GM23338 (cell line): Measurements from ENCODE around the gene GPT2. TPM values are rescaled to one million over a fixed set of nuclear protein-coding genes. Genes with fewer than 3 reads are reported as not detected.
A peak's percentile ranks its signal among the peaks of the same experiment; 100 is the strongest.

Source experiments
- ATAC-seq: fragments of 200-7000 bp; cut with Tn5 transposase; 3 replicates; pipeline ENCODE4 v1.9.1; 2020
- DNase-seq: peaks from one replicate; pipeline ENCODE4 v3.0.0-alpha.2; 2015; ENCODE audit warnings: low spot score
- H2AFZ ChIP-seq: fragments of 200-600 bp; sonication (generic); 2 replicates; pipeline ENCODE4 v1.8.0; 2016; ENCODE audit warnings: antibody characterized with exemption, mild to moderate bottlenecking, moderate library complexity
- H3F3A ChIP-seq: fragments of 200-600 bp; sonication (generic); replicated peaks from 2 replicates; pipeline ENCODE4 v1.8.0; 2017; ENCODE audit warnings: antibody characterized with exemption, mixed run types, low read depth
- H3K27ac ChIP-seq: fragments of 200-600 bp; sonication (generic); 2 replicates; pipeline ENCODE4 v1.6.1; 2016; ENCODE audit warnings: low read depth
- H3K27me3 ChIP-seq: fragments of 200-600 bp; sonication (generic); 2 replicates; pipeline ENCODE4 v1.8.0; 2016; ENCODE audit warnings: mild to moderate bottlenecking, mixed run types, moderate library complexity; ENCODE audit not compliant: insufficient read depth
- H3K36me3 ChIP-seq: fragments of 200-600 bp; sonication (generic); 2 replicates; pipeline ENCODE4 v1.8.0; 2016; ENCODE audit warnings: mild to moderate bottlenecking; ENCODE audit not compliant: insufficient read depth
- H3K4me1 ChIP-seq: fragments of 200-600 bp; sonication (generic); 2 replicates; pipeline ENCODE4 v1.8.0; 2016; ENCODE audit warnings: mild to moderate bottlenecking, moderate library complexity; ENCODE audit not compliant: insufficient read depth
- H3K4me2 ChIP-seq: fragments of 200-600 bp; sonication (generic); 2 replicates; pipeline ENCODE4 v1.7.1; 2017; ENCODE audit warnings: mixed run types
- H3K4me3 ChIP-seq: fragments of 200-600 bp; sonication (generic); 2 replicates; pipeline ENCODE4 v1.6.1; 2016; ENCODE audit warnings: mixed run types
- H3K79me2 ChIP-seq: fragments of 200-600 bp; sonication (generic); replicated peaks from 2 replicates; pipeline ENCODE4 v1.8.0; 2017; ENCODE audit warnings: mild to moderate bottlenecking; ENCODE audit not compliant: insufficient read depth
- H3K9me2 ChIP-seq: fragments of 200-600 bp; sonication (generic); 2 replicates; pipeline ENCODE4 v1.8.0; 2017; ENCODE audit not compliant: insufficient read depth
- H4K20me1 ChIP-seq: fragments of 200-600 bp; sonication (generic); replicated peaks from 2 replicates; pipeline ENCODE4 v1.8.0; 2017; ENCODE audit warnings: mild to moderate bottlenecking; ENCODE audit not compliant: insufficient read depth
- H3K27ac Mint-ChIP-seq: 2 replicates; pipeline ENCODE4 v1.8.0; 2020; ENCODE audit warnings: inconsistent platforms, mild to moderate bottlenecking, moderate library complexity, mixed read lengths
- H3K27me3 Mint-ChIP-seq: 3 replicates; pipeline ENCODE4 v1.8.0; 2022; ENCODE audit warnings: low read depth, mild to moderate bottlenecking, moderate library complexity, mixed read lengths, inconsistent platforms; ENCODE audit not compliant: insufficient read depth, poor library complexity
- H3K36me3 Mint-ChIP-seq: 3 replicates; pipeline ENCODE4 v1.8.0; 2021; ENCODE audit warnings: low read depth, mild to moderate bottlenecking, inconsistent platforms, moderate library complexity, mixed read lengths
- H3K4me1 Mint-ChIP-seq: 3 replicates; pipeline ENCODE4 v1.8.0; 2020; ENCODE audit warnings: mild to moderate bottlenecking, inconsistent platforms, mixed read lengths
- H3K4me3 Mint-ChIP-seq: 3 replicates; pipeline ENCODE4 v1.8.0; 2021; ENCODE audit warnings: moderate library complexity, mild to moderate bottlenecking, inconsistent platforms, mixed read lengths
- H3K9me3 Mint-ChIP-seq: 3 replicates; pipeline ENCODE4 v1.8.0; 2020; ENCODE audit warnings: moderate library complexity, mild to moderate bottlenecking, inconsistent platforms, mixed read lengths
- CREB1 ChIP-seq: fragments of 250-450 bp; sonication (Bioruptor Pico); IDR thresholded peaks from 2 replicates; pipeline ENCODE4 v1.5.0; 2020; ENCODE audit warnings: low read depth, mild to moderate bottlenecking, moderate library complexity
- CTCF ChIP-seq, 2 experiments: fragments of 200-600 bp in 1 of 2; sonication (generic) in 1 of 2; conservative IDR thresholded peaks; 2 replicates each; pipeline versions ENCODE4 v1.5.1 to v1.6.1; 2016 to 2017; ENCODE audit warnings: antibody characterized with exemption in 2 of 2, low read depth in 2 of 2, mild to moderate bottlenecking in 2 of 2, moderate library complexity in 1 of 2
- ETS1 ChIP-seq: IDR thresholded peaks from 2 replicates; pipeline ENCODE4 v1.6.1; 2016; ENCODE audit warnings: antibody characterized with exemption
- EZH2 ChIP-seq: fragments of 200-600 bp; sonication (generic); IDR thresholded peaks from one replicate; pipeline ENCODE4 v1.8.0; 2017; ENCODE audit warnings: antibody characterized with exemption, mild to moderate bottlenecking, low read depth; ENCODE audit not compliant: unreplicated experiment
- JUNB ChIP-seq: IDR thresholded peaks from one replicate; pipeline ENCODE4 v1.6.1; 2016; ENCODE audit warnings: antibody characterized with exemption; ENCODE audit not compliant: unreplicated experiment
- NANOG ChIP-seq: IDR thresholded peaks from 2 replicates; pipeline ENCODE4 v1.6.1; 2016; ENCODE audit warnings: antibody characterized with exemption, borderline replicate concordance
- REST ChIP-seq: IDR thresholded peaks from one replicate; pipeline ENCODE4 v1.6.1; 2018; ENCODE audit warnings: antibody characterized with exemption; ENCODE audit not compliant: unreplicated experiment
- STAT1 ChIP-seq: IDR thresholded peaks from one replicate; pipeline ENCODE4 v1.6.1; 2016; ENCODE audit warnings: antibody characterized with exemption; ENCODE audit not compliant: unreplicated experiment
- ZNF114 ChIP-seq: fragments of 250-450 bp; sonication (Bioruptor Pico); IDR thresholded peaks from 2 replicates; pipeline ENCODE4 v1.5.0; 2020; ENCODE audit warnings: mild to moderate bottlenecking, moderate library complexity
- ZNF331 ChIP-seq: fragments of 250-450 bp; sonication (Bioruptor Pico); IDR thresholded peaks from 2 replicates; pipeline ENCODE4 v1.5.0; 2020; ENCODE audit warnings: low read depth, mild to moderate bottlenecking, moderate library complexity
- polyA plus RNA-seq: library from polyadenylated mRNA; unstranded; fragments of >200 nt; fragmentation: Nextera tagmentation; extraction: Ambion mirVana; gene quantifications from 2 replicates; pipeline ENCODE4 v1.2.1, GENCODE V29; 2016
- total RNA-seq: library from RNA; depleted of rRNA; stranded (reverse); fragments of >200 nt; shearing (Covaris generic); gene quantifications from 2 replicates; pipeline ENCODE4 v1.2.3, GENCODE V29; 2014

The GPT2 gene
- total and polyA plus RNA-seq, 2 experiments from 2014 or later: 48.5 to 81.0 TPM

- TF ChIP-seq REST: no peak
- no peak for TF ChIP-seq NANOG
- no peak for TF ChIP-seq ETS1
- no peak for TF ChIP-seq CTCF (conservative IDR thresholded peaks at IDR 0.05; ENCODE audit: low read depth in 2 of 2)
Measured at GRCh38 chr16:46896314-46896968, 12.3 kb downstream of the GPT2 start (continued).

GRCh38 chr16:46897471-46897870 lies 13.3 kb downstream of the GPT2 start:
- H3K36me3 ChIP-seq: peaks cover 3% of the 10 kb centered on the region
- TF ChIP-seq EZH2 (no peak), ZNF331 (CRISPR knock-in tag) (no peak), ETS1 (no peak), REST (no peak), NANOG (no peak), ZNF114 (CRISPR knock-in tag) (no peak), CTCF (conservative IDR thresholded peaks at IDR 0.05; ENCODE audit: low read depth in 2 of 2) (no peak), STAT1 (no peak), JUNB (no peak), CREB1 (CRISPR knock-in tag) (no peak)

More at GRCh38 chr16:46897471-46897870, 13.3 kb downstream of the GPT2 start:
- no peaks in the 10 kb centered on the region for H3K4me1 ChIP-seq
- H3K27me3 ChIP-seq: no peaks in the 10 kb centered on the region
- no peak overlapping the region for H3K4me3 ChIP-seq
- 0 out of 2 replicates have a peak, but pooled peaks cover 12% of the 10 kb centered on the region for H3F3A ChIP-seq
- DNase-seq (no peak), ATAC-seq (peak; percentile 26)
- H3K79me2 ChIP-seq: peaks cover 62% of the 10 kb centered on the region
- H3K27ac ChIP-seq: no peak overlapping the region
- Mint-ChIP-seq H3K27me3 (peaks cover 4% of the 10 kb centered on the region), H3K9me3 (no peaks in the 10 kb centered on the region; the same call in 2 of the 3 replicates), H3K27ac (no peak overlapping the region), H3K4me1 (peaks cover 18% of the 10 kb centered on the region), H3K36me3 (peaks cover 91% of the 10 kb centered on the region), H3K4me3 (no peak overlapping the region)
- no peak overlapping the region for H3K4me2 ChIP-seq
- peaks cover 36% of the 10 kb centered on the region for H4K20me1 ChIP-seq
- no peak overlapping the region for H2AFZ ChIP-seq
- H3K9me2 ChIP-seq: no peaks in the 10 kb centered on the region
